H9 (cell line): ENCODE measurements around the gene RNF175. TPM values are rescaled to one million over a fixed set of nuclear protein-coding genes. Genes with fewer than 3 reads are reported as not detected.

Experiments
- DNase-seq: peaks from one replicate; pipeline ENCODE4 v3.0.0-alpha.2; 2017
- H2AFZ ChIP-seq: one replicate; pipeline ENCODE4 v1.6.1; 2013; ENCODE audit warnings: mild to moderate bottlenecking, low read length, control low read depth, moderate library complexity
- H2AK5ac ChIP-seq: 2 replicates; pipeline ENCODE4 v1.6.1; 2013; ENCODE audit warnings: low read length, control low read depth, mixed read lengths; ENCODE audit not compliant: insufficient read length
- H2BK120ac ChIP-seq: one replicate; pipeline ENCODE4 v1.6.1; 2013; ENCODE audit warnings: low read depth, mild to moderate bottlenecking, low read length, control low read depth, inconsistent platforms; ENCODE audit not compliant: poor library complexity, severe bottlenecking
- H2BK12ac ChIP-seq: 2 replicates; pipeline ENCODE4 v1.6.1; 2013; ENCODE audit warnings: low read length, control low read depth, mixed read lengths, low read depth; ENCODE audit not compliant: insufficient read length
- H2BK15ac ChIP-seq: 2 replicates; pipeline ENCODE4 v1.6.1; 2013; ENCODE audit warnings: low read depth, low read length, control low read depth
- H2BK20ac ChIP-seq: one replicate; pipeline ENCODE4 v1.6.1; 2013; ENCODE audit warnings: low read depth, mild to moderate bottlenecking, low read length, control low read depth, inconsistent platforms; ENCODE audit not compliant: poor library complexity, severe bottlenecking
- H2BK5ac ChIP-seq: 2 replicates; pipeline ENCODE4 v1.6.1; 2013; ENCODE audit warnings: low read length, control low read depth, mixed read lengths; ENCODE audit not compliant: insufficient read length
- H3K14ac ChIP-seq: 2 replicates; pipeline ENCODE4 v1.6.1; 2013; ENCODE audit warnings: low read length, control low read depth; ENCODE audit not compliant: insufficient read depth
- H3K18ac ChIP-seq: 2 replicates; pipeline ENCODE4 v1.6.1; 2013; ENCODE audit warnings: low read depth, mild to moderate bottlenecking, mixed read lengths, low read length, control low read depth; ENCODE audit not compliant: insufficient read length
- H3K23ac ChIP-seq: 2 replicates; pipeline ENCODE4 v1.6.1; 2013; ENCODE audit warnings: low read length, control low read depth, mixed read lengths, low read depth; ENCODE audit not compliant: insufficient read length
- H3K23me2 ChIP-seq: 2 replicates; pipeline ENCODE4 v1.6.1; 2013; ENCODE audit warnings: low read depth, mild to moderate bottlenecking, mixed read lengths, low read length, control low read depth; ENCODE audit not compliant: insufficient read length, poor library complexity, severe bottlenecking
- H3K27ac ChIP-seq: 2 replicates; pipeline ENCODE4 v1.5.1; 2013; ENCODE audit warnings: low read length, control low read depth, mixed read lengths, low read depth; ENCODE audit not compliant: insufficient read length
- H3K27me3 ChIP-seq: 2 replicates; pipeline ENCODE4 v1.6.1; 2013; ENCODE audit warnings: low read length, control low read depth, inconsistent platforms; ENCODE audit not compliant: insufficient read depth
- H3K4ac ChIP-seq: 2 replicates; pipeline ENCODE4 v1.6.1; 2013; ENCODE audit warnings: low read depth, mild to moderate bottlenecking, control low read depth, inconsistent platforms, low read length, moderate library complexity
- H3K4me1 ChIP-seq: 2 replicates; pipeline ENCODE4 v1.6.1; 2013; ENCODE audit warnings: low read length, control low read depth, inconsistent platforms; ENCODE audit not compliant: insufficient read depth
- H3K4me2 ChIP-seq: 2 replicates; pipeline ENCODE4 v1.6.1; 2013; ENCODE audit warnings: low read length, control low read depth, mixed read lengths; ENCODE audit not compliant: insufficient read length, insufficient read depth
- H3K56ac ChIP-seq: 2 replicates; pipeline ENCODE4 v1.6.1; 2013; ENCODE audit warnings: low read depth, mild to moderate bottlenecking, mixed read lengths, low read length, control low read depth; ENCODE audit not compliant: insufficient read length
- H3K79me1 ChIP-seq: 2 replicates; pipeline ENCODE4 v1.6.1; 2013; ENCODE audit warnings: low read depth, mild to moderate bottlenecking, moderate library complexity, low read length, control low read depth, inconsistent platforms; ENCODE audit not compliant: insufficient read depth, poor library complexity, severe bottlenecking
- H3K79me2 ChIP-seq: 2 replicates; pipeline ENCODE4 v1.6.1; 2013; ENCODE audit warnings: low read length, control low read depth, inconsistent platforms; ENCODE audit not compliant: insufficient read depth
- H3K9ac ChIP-seq: 2 replicates; pipeline ENCODE4 v1.6.1; 2013; ENCODE audit warnings: low read length, control low read depth, mixed read lengths; ENCODE audit not compliant: insufficient read length; ENCODE audit errors: extremely low read depth
- H3K9me3 ChIP-seq: one replicate; pipeline ENCODE4 v1.6.1; 2013; ENCODE audit warnings: low read depth, low read length, inconsistent platforms; ENCODE audit not compliant: control insufficient read depth
- H3T11ph ChIP-seq: one replicate; pipeline ENCODE4 v1.6.1; 2013; ENCODE audit warnings: mild to moderate bottlenecking, low read length, control low read depth, inconsistent platforms
- H4K20me1 ChIP-seq: one replicate; pipeline ENCODE4 v1.6.1; 2013; ENCODE audit not compliant: control insufficient read depth, insufficient read length, insufficient read depth
- H4K5ac ChIP-seq: 2 replicates; pipeline ENCODE4 v1.6.1; 2013; ENCODE audit warnings: low read depth, mild to moderate bottlenecking, mixed read lengths, low read length, control low read depth; ENCODE audit not compliant: insufficient read length
- H4K8ac ChIP-seq: replicated peaks from 2 replicates; pipeline ENCODE4 v1.6.1; 2013; ENCODE audit warnings: low read length, control low read depth, mixed read lengths, low read depth; ENCODE audit not compliant: insufficient read length
- H4K91ac ChIP-seq: 2 replicates; pipeline ENCODE4 v1.6.1; 2013; ENCODE audit warnings: low read depth, mild to moderate bottlenecking, moderate library complexity, mixed read lengths, low read length, control low read depth; ENCODE audit not compliant: insufficient read length
- H3K27ac Mint-ChIP-seq, 3 experiments: 2 replicates in 2 of 3; 3 replicates in 1 of 3; pipeline ENCODE4 v1.8.0; 2020 to 2021; ENCODE audit warnings: mixed read lengths in 3 of 3, mild to moderate bottlenecking in 1 of 3, moderate library complexity in 1 of 3
- H3K27me3 Mint-ChIP-seq: 2 replicates; pipeline ENCODE4 v1.8.0; 2021; ENCODE audit warnings: low read depth, mild to moderate bottlenecking, moderate library complexity, mixed read lengths
- H3K36me3 Mint-ChIP-seq, 3 experiments: 2 replicates in 2 of 3; 3 replicates in 1 of 3; pipeline ENCODE4 v1.8.0; 2020 to 2021; ENCODE audit warnings: low read depth in 3 of 3, mixed read lengths in 3 of 3; ENCODE audit not compliant: insufficient read depth in 1 of 3
- H3K4me1 Mint-ChIP-seq, 2 experiments: 2 replicates each; pipeline ENCODE4 v1.8.0; 2020; ENCODE audit warnings: mixed read lengths in 2 of 2
- H3K4me3 Mint-ChIP-seq, 2 experiments: 2 replicates in 1 of 2; 3 replicates in 1 of 2; pipeline ENCODE4 v1.8.0; 2020 to 2021; ENCODE audit warnings: mild to moderate bottlenecking in 2 of 2, mixed read lengths in 2 of 2, moderate library complexity in 1 of 2
- H3K9me3 Mint-ChIP-seq, 2 experiments: 2 replicates in 1 of 2; 3 replicates in 1 of 2; pipeline ENCODE4 v1.8.0; 2020; ENCODE audit warnings: mild to moderate bottlenecking in 2 of 2, mixed read lengths in 2 of 2, moderate library complexity in 1 of 2
- CTCF ChIP-seq: fragments of 200-600 bp; sonication (generic); conservative IDR thresholded peaks from 3 replicates; pipeline ENCODE4 v1.8.0; 2021; ENCODE audit warnings: antibody characterized with exemption, mild to moderate bottlenecking
- total RNA-seq: library from RNA; stranded (reverse); gene quantifications from 2 replicates; pipeline ENCODE4 v1.2.1, GENCODE V29; 2021

The RNF175 gene
- total RNA-seq, 1 experiment from 2014 or later, result 4.3 TPM

- H3K4me1 Mint-ChIP-seq, result peaks cover 5 to 8% of the 10 kb centered on the region in 2 experiments; a peak in 3 of 4 replicates
- Histone ChIP-seq H4K5ac (no peak overlapping the region), H2BK12ac (no peak overlapping the region), H2AFZ (no peak overlapping the region), H3K79me2 (no peaks in the 10 kb centered on the region), H3K4me2 (no peak overlapping the region), H3K23me2 (no peaks in the 10 kb centered on the region), H4K91ac (no peak overlapping the region), H3T11ph (no peak overlapping the region), H2BK20ac (no peak overlapping the region), H3K4ac (no peak overlapping the region), H2BK15ac (no peak overlapping the region), H3K9me3 (no peaks in the 10 kb centered on the region), H4K20me1 (no peaks in the 10 kb centered on the region), H2BK120ac (no peak overlapping the region), H2BK5ac (no peak overlapping the region), H2AK5ac (no peak overlapping the region), H3K23ac (no peak overlapping the region), H3K4me1 (no peaks in the 10 kb centered on the region), H3K27ac (no peak overlapping the region), H3K79me1 (no peaks in the 10 kb centered on the region), H4K8ac (no peak overlapping the region), H3K56ac (no peak overlapping the region), H3K9ac (no peak overlapping the region), H3K27me3 (no peaks in the 10 kb centered on the region), H3K14ac (no peak overlapping the region), H3K18ac (no peak overlapping the region)
- DNase-seq, result no peak
- peaks cover 0 to 5% of the 10 kb centered on the region in 2 experiments; a peak in 3 of 5 replicates for H3K9me3 Mint-ChIP-seq
- no peak overlapping the region for H3K4me3 Mint-ChIP-seq
- H3K27me3 Mint-ChIP-seq, result no peaks in the 10 kb centered on the region
- peaks cover 4 to 9% (median 4%) of the 10 kb centered on the region in 3 experiments; a peak in 4 of 7 replicates for H3K36me3 Mint-ChIP-seq
- TF ChIP-seq CTCF, result no peak
- no peak overlapping the region for H3K27ac Mint-ChIP-seq
Observed at GRCh38 chr4:153735906-153736461, 23.8 kb downstream of the RNF175 start.
